CD4-positive, alpha-beta T cell treated with Interleukin-21 for 1 hour (primary cell): ENCODE measurements around the gene KLF18.
"Not testable (repeated sequence)": the region's sequence is repeated elsewhere in the genome, so short reads cannot be mapped to it uniquely, and the experiment has no call there.

Experiments
- DNase-seq: peaks from one replicate; pipeline ENCODE4 v3.0.0-alpha.2; 2020

The KLF18 gene

DNA sequence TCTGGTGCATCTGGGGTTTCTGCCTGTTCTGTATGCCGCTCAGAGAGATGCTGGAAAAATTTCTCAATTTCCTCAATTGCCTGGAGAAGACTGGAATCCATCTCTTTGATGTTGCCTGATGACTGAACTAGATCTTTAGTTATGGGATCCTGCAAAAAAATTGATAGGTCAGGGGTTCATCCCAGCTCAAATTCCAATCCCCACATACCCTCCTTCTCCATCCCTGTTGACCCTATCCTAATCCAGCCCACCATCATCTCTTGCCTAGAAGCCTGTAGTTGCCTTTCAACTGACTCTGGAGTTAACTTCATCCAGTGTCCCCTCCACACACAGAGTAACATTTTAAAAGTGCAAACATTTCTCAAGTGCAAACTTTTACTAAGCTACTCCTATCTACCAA is at the start of gene KLF18:
Gene KLF18 (minus strand): TSS at position 101 of the 400 bp plus-strand sequence. CDS start 0 bp downstream, at position 101.
- no peak for DNase-seq

DNA sequence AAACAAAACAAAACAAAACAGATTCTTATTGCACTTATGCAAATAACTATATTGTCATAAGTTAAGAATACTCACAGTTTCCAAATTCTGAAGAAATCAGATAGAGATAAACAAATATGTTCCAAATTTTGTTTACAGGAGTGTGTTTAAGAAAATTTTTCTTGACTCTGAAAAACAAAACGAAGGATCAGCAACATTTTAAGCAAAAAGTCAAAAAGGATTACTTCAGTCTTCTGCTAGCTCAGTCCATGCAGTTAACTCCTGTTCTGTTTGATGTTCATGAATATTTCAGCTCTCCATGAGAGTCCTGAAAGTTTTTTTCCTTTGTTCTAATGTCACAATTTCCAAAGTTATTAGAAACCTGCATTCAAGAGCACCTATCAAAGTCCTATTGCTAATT is 33.2 kb upstream of the KLF18 start:
- no peak for DNase-seq

DNA sequence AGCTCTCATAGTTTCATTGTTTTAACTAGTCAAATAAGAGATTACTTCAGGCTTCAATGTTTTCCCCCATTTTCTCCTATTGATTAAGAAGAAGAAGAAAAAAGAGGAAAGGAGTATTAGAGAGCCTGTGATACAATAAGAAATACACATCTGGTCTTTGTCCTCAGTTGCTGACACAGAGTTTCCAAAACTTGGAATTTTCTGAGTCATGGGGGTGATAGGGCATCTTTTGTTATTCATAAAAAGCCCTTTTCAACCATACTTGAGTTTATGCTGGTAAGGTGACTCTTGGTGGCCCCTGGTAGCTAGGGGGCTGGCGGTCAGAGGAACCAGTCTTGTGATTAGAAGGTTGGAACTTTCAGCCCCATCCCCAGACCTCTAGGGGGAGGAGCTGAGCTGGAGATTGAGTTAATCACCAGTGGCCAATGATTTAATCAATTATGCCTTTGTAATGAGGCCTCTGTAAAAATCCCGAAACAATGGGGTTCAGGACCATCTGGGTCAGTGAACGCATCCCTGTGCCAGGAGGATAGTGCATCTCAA is 28.9 kb upstream of the KLF18 start:
- DNase-seq = no peak

DNA sequence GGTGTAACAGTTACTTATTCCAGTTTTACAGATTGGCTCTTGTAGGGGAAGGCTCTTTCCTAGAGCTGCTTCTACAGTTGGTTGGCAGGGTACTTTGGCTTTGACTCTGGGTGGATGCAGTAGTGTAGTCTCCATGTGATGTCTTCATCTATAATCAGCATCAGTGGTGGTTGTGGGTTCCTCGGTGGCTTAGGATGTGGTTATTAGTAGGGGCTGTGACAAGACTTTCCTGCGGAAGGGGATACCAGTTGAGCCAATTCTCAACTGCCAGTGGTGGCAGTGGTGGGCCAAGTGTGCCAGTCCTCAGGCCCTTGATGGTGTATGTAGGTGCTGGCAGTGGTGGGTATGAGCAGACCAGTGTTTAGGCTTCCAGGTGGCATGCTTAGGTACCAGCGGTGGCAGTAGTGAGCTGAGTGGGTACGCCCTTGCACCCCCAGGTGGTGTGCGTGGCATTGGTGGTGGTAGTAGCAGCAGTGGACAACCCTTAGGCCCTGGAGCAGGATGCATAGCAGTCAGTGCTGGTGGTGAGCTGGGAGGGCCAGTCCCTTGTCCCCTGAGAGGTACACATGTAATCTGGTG is 27.2 kb upstream of the KLF18 start:
- DNase-seq = no peak

DNA sequence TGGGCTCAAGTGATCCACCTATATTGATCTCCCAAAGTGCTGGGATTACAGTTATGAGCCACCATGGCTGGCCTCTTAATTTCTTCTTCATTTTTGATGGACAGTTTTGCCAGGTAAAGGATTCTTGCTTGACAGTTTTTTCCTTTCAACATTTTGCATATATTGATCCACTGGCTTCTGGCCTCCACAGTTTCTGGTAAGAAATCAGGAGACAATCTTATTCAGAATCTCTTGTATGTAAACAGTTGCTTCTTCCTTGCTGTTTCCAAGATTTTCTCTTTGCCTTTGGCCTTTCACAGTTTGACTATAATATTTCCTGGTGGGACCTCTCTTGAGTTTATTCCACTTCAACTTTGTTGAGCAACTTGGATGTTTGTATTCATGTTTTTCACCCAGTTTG is 20.1 kb upstream of the KLF18 start:
- no peak for DNase-seq

DNA sequence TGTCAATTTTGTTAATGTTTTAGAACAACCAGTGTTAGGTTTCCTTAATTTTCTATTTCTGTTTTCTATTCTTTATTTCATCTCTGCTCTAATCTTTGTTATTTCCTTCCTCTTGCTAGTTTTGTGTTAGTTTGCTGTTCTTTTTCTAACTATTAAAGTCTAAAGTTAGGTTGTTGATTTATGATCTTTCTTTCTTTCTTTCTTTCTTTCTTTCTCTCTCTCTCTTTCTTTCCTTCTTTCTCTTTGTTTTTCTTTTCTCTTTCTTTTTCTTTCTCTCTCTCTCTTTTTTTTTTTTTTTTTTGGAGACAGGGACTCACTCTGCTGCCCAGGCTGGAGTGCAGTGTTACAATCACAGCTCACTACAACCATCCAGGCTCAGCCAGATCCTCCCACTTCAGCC is 17.4 kb upstream of the KLF18 start:
- DNase-seq = no peak

DNA sequence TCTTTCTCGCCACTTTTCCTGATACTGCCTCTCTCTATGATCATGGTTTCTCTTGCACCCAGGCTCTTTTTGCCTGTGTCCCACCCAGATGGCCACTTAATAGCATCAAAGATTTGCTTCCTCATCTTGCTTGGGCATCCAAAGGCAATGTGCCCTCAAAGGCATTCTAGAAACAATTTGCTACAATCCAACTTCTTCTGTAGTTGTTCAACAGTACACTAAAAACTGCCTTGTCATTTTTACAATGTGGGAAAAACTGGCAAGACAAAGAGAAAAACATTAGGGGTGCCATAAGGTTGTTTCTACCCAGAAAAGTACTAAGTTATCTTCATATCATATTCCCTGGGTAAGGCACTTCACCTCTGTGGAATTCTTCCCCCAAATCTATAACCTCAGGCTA is 16.5 kb upstream of the KLF18 start:
- no peak for DNase-seq

DNA sequence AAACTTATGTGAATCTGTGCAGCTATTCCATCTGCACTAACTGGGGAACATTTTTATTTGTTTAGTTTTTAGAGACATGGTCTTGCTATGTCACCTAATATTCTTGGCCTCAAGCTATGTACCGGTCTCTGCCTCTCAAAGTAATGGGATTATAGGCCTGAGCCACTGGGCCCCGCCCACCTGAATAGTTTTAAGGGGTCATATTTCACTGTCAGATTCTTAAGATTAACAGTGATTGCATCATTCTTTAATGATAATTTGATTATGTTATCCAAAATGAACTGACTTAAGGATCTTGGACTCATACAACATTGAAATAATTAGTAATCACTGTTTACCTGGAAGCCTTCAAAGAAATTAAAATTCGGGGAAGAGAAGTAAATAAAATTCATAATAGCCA is 12.6 kb upstream of the KLF18 start:
- DNase-seq = no peak

DNA sequence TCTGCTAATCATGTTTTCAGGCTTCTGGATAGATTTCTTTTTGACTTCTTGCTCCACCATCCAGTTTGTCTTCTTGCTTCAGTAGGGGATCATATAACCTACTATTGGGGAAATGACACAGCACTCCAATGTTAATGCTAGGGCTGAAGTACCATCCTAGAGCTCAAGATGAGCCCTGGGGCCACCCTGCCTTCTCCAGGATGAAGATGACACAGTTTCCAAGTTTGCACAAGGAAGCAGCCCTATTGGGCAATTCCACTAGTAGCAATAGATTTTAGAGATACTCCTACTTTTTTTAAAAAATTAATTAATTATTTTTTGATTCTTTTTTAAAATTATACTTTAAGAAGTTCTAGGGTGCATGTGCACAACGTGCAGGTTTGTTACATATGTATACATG is 11.3 kb upstream of the KLF18 start:
- no peak for DNase-seq

DNA sequence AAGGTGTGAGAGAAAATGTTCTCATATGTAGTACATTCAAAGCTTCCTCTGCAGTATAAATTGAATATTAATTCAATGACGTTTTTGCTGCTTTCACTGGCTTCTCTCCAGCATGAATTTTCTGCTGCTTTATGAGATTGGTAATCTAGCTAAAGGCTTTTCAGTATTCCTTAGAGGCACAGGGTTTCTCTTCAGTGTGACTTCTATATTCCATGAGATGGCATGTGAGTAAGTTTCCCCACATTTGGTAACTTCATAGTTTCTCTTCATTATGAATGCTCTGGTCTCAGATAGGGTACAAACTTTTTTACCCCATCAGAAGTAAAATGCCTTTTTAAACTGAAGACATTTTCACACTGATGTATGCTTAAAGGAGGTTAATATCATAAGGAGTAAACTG is 10.4 kb upstream of the KLF18 start:
- no peak for DNase-seq

DNA sequence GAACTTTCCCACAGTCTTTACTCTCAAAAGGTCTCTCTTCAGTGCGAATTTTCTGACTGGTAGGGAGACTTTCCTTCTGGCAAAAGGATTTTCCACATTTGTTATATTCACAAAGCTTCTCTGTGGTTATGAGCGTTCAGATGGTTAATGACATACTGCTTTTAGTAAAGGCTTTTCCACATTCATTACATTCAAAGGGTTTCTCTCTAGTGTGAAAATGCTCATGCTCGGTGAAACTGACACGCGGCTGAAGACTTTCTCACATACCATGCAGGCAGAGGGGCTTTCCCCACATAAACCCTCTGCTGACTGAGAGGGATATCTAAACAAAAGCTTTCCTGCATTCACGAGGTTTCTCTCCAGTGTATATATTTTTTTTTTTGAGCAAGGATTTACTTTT is 9.9 kb upstream of the KLF18 start:
- DNase-seq = no peak

DNA sequence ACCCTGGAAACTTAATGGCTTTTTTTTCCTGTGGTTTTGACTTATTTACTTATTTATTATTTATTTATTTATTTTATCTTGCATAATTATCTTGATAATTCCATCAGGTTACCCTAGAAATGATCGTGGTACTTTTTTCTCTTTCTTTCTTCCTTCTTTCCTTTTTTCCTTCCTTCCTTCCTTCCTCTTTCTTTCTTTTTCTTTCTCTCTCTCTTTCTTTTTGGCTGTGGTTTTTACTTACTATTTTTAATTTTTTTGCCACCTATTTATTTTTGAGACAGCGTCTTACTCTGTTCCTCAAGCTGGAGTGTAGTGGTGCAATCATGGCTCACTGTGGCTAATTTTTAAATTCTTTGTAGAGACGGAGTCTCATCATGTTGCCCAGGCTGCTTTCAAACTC is 6.2 kb upstream of the KLF18 start:
- no peak for DNase-seq

DNA sequence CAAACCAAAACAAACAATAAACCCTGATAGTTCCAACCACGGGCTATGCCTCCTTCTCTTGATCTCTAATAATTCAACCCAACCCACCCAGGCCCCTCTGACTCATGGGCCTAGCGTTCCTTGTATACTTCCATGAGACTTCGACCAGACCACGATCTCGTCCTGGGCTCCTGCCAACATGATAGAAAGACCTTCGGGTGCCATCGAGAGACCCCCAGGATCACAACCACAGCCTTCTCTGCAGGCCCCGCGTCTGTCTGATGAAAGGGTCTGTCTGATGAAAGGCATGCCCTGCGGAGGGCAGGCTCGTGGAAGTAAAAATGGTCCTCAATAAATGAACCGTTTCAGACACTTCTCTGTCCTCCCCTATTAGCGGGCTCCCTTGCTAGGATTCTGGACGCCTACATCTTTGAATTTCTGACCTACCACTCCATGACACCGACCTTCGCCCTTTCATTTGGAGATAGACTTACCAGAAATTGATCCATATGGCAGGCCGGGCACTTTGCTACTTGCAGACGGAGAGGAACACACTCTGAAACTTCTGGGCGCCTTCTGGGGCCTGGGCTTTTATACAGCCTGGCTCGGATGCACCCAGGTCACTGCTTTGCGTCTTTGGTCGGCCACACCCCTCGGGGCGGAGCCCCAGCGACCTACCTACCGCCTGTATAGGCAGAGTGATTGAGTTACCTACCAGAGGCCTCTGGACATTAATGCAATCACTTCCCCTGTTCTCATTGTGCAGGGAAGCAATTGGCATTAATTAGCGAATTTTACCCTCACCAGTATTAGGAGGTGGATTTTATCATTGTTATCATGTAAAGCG is 5.3 kb upstream of the KLF18 start:
- no peak for DNase-seq

DNA sequence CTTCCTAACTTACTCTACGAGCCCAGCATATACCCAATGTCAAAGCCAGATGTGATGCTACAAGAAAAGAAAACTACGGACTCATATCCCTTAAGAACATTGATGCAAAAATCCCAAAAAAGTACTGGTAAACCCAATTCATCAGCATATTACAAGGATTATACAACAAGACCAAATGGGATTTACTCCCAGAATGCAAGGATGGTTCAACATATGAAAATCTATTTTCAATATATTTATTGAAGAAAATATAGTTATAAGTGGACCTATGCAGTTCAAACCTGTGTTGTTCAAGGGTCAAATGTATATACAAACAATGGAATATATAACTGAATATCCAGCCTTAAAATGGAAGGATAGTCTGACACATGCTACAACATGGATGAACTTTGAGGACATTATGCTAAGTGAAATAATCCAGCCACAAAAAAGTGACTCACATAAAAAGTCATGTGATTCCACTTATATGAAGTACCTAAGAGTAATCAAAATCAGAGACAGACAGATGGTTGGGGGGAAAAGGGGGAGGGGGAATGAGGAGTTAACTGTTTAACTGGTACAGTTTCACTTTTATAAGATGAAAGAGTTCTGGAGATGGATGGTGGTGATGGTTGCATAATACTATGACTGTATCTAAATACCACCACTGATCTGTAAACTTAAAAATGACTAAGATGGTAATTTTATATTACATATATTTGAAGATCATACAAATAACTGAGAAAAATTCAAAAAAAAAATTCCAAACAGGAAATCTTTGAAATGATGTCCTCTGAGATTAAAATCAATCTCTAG is 3.7 kb upstream of the KLF18 start:
- DNase-seq = no peak

DNA sequence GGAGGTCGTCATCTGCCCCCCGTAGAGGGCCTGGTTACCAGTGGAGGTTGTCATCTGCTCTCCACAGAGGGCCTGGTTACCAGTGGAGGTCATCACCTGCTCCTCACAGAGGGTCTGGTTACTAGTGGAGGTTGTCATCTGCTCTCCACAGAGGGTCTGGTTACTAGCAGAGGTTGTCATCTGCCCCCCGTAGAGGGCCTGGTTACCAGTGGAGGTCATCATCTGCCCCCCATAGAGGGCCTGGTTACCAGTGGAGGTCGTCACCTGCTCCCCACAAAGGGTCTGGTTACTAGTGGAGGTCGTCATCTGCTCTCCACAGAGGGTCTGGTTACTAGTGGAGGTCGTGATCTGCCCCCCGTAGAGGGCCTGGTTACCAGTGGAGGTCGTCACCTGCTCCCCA is 1.9 kb downstream of the KLF18 start:
- not testable (repeated sequence) for DNase-seq

DNA sequence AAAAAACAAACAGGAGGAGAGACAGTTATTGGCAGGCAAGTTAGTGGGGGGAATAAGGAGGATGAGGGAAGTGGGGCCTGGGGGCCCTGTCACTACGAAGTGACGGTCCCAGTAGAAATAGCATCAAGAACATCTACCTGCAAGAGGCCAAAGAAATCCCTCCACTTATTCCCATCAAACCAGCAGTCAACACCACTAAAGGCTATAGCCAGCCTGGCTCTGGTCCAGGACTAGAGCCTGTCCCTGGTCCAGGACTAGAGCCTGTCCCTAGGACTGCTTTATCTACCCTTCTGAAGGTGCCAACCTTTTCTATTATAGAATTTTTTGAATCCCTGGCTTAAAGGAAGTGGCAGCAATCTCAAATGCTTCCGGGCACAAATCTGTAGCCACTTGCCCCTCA is 3.2 kb downstream of the KLF18 start:
- no peak for DNase-seq

DNA sequence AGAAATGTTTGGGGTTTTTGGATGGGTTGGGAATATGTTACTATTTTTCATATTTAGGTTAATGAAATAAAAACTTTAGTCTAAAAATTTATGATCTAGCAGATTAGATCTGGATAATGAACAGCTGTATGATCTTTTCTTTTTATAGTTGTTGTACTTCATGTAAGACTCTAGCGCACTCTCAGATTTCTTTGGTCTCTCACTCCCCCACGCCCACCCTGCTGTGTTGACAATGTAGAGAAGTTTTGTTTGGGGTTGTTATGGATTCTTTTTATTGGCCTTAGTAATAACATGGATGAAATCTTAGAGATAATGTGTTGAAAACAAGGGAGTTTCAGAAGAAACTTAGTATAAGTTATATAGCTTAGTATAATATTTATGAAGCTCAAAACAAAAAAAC is 5.5 kb downstream of the KLF18 start:
- DNase-seq = no peak

DNA sequence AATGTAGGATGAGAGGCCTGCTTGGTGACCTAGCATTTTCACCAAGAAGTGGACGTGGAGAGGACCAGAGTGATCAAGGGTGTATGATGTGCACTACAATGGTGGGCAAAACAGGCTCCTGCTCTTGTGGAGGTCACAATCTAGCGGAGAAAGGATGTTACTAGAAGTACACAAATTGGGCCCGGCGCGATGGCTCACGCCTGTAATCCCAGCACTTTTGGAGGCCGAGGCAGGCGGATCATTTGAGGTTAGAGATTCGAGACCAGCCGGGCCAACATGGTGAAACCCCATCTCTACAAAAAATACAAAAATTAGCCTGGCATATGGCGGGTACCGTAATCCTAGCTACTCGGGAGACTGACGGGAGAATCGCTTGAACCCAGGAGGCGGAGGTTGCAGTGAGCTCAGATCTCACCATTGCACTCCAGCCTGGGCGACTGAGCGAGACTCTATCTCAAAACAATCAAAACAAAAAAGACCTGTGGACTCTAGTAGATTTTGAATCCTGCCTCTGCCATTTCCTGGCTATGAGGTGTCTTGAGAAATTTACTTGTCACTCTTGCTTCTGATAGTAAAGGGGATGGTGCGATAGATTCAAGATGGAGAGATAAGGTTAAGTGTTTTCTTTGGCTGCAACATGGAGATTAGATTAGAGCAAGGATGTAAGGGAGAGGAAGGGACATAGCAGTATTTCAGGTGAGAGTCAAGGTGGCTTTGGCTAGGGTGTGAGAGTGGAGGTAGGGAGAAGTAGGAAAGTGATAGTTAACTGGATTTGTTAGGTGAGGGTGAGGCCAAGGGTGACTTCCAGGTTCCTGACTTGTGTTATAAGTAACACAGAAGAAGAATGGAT is 7.1 kb downstream of the KLF18 start:
- DNase-seq = no peak

DNA sequence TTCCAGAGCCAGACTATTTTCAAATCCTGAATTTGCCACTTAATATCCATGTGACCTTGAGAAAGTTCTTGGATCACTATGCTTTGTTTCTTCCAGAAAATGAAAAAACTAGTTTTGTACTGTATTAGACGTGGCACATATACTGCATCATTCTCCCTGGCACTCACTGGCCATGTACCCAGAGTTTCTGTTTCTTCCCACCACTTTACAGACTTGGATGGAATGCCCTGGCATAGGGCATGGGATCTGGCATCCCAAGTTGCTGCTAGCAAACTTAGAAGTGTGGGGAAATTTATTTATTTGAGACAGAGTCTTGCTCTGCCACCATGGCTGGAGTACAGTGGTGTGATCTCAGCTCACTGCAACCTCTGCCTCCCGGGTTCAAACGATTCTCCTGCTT is 10.0 kb downstream of the KLF18 start:
- DNase-seq = no peak

DNA sequence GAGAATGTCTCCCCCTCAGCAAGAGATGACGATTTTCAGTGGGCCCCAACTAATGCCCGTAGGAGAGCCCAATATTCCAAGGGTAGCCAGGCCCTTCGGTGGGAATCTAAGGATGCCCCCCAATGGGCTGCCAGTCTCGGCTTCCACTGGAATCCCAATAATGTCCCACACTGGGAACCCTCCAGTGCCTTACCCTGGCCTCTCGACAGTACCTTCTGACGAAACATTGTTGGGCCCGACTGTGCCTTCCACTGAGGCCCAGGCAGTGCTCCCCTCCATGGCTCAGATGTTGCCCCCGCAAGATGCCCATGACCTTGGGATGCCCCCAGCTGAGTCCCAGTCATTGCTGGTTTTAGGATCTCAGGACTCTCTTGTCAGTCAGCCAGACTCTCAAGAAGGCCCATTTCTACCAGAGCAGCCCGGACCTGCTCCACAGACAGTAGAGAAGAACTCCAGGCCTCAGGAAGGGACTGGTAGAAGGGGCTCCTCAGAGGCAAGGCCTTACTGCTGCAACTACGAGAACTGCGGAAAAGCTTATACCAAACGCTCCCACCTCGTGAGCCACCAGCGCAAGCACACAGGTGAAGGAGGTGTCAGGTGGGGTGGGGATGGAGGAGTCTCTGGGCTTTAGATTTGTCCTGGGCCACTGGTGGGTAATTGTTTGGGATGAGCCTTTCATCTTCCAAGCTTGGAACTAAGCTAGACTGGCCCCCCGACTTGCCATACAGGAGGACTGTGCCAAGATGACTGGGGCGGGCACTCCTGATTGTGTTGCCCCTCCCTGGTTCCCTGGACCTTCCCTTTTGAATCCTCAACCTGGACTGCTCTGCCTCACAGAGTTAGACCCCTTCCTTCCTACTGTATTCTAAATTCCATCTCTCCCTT is 11.6 kb downstream of the KLF18 start:
- DNase-seq = no peak

DNA sequence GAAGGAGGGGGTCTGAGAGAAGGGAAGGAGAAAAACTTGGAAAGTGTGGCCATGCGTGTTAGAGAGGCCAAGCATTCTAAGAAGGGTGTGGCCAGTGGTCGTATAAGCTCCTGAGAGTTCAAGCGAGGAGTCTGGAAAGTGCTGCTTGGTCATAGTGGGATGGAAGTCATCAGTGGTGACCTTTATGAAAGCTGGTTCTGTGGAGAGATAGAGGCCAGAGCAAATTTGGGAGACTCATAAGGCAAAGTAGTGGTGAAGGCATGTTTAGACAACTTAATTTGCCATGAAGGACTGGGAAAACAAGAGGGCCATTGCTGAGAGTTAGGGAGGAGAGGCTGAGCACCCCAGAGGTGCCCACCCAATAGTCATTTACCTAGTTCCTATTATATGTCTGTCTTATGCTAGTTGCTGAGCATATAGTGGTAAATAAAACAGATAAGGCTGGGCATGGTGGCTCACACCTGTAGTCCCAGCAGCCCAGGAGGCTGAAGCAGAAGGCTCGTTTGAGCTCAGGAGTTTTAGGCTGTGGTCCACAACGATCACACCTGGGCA is 21.0 kb downstream of the KLF18 start:
- no peak for DNase-seq
